Stimulated activated CD4-positive, alpha-beta T cell treated with anti-CD3 and anti-CD28 coated beads, Interleukin-4, amount 100 ng/mL, for 1 hour (primary cell): Measurements from ENCODE around the gene FBXO2.
"Not testable (repeated sequence)": the region's sequence is repeated elsewhere in the genome, so short reads cannot be mapped to it uniquely, and the experiment has no call there.

Experiments used
- DNase-seq: peaks from one replicate; pipeline ENCODE4 v3.0.0-alpha.2; 2020

FBXO2 gene

DNA sequence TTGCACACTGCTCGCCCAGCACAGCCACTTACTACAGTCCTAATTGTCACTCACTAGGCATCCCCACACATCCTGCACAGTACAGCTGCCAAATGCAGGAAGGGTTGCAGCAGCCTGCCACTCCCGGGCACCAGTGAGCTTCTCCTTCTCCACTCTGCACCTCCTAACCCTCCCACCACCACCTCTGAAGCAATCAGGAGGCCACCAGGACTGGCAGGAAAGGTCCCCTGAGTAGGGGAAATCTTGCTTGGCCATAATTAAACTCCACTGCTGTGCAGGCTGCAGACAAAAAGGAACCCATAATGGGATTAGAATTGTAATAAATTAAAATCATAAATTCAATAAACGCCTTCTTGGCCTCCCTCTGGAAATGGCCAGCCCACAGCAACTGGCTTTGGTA lies 31.8 kb downstream of the FBXO2 start:
- DNase-seq, result no peak

DNA sequence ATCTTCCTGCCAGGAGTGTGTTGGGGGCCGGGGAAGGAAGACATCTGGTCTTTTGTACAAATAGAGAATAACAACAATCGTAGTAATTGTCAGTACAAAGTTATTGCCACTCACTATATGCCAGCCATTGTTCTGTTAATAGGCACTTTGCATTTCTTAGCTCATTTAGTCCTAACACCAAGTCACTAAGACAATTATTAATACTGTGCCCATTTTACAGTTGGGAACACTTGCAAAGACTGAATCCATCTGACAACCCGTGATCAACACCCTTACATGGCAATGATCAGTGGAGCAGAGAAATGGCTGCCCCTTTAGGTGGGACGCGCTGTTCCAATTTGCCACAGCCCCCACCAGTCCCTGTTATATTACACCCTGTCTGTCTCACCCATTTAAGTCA lies 33.3 kb downstream of the FBXO2 start:
- no peak for DNase-seq

DNA sequence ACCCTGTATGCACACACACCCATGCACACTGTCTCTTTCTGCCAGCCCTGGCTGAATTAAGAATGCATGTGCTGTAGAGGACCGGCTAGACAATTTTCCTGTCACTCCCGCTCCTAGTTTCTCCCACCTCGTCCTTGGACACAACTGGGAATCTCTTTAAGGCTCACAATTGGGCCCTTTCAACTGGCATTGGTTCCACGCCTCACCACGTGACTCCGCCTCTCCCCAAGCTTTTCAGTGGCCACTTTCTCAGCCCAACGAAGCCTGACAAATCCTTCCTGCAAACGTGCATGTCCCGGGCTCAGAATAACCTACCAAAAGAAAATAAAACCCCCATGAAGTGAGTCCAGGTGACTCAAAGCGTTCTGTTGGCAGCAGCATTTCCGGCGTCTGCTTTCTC lies 33.8 kb downstream of the FBXO2 start:
- no peak for DNase-seq

GRCh38 chr1:11617741-11618140 lies 36.5 kb downstream of the FBXO2 start:
- no peak for DNase-seq

GRCh38 chr1:11617314-11617713 lies 36.9 kb downstream of the FBXO2 start:
- DNase-seq, result no peak

GRCh38 chr1:11616766-11617165 lies 37.5 kb downstream of the FBXO2 start:
- no peak for DNase-seq

GRCh38 chr1:11615090-11615489 lies 39.1 kb downstream of the FBXO2 start:
- no peak for DNase-seq

GRCh38 chr1:11613347-11613746 lies 40.9 kb downstream of the FBXO2 start:
- DNase-seq, result no peak

DNA sequence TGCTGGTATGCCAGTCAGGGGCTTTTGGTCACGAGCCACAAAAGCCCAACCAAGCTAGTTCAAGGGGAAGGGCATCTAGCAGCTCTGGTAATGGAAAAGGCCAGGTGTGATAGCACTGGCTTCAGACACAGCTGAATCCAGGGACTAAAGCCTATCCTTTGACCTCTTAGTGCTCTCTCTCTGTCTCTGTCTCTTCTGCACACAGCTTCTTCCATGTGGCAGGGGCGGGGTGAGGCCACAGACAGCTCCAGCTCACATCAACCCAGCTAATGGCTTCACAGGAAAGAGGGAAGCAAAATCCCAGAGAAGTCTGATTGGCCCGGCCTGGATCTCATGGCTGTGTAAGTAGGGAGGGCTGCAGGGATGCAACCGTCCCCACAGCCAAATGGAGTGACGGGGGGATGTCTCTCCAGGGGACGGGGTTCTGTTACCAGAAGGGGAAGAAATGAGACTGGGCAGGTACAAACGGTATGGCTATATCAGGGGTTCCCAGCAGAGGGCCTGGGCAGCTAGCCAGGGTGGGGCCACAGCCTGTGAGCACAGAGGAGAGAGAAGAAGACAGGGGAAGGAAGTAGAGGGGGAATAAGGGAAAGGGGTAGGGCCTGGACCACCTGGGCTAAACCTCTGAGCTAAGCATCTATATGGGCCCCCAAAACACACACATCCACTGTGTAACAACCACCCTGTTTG lies 42.4 kb downstream of the FBXO2 start:
- DNase-seq, result no peak

- DNase-seq, result no peak
Observed at GRCh38 chr1:11610629-11611180, 43.5 kb downstream of the FBXO2 start.

GRCh38 chr1:11609378-11609777 lies 44.9 kb downstream of the FBXO2 start:
- DNase-seq, result not testable (repeated sequence)

- not testable (repeated sequence) for DNase-seq
Observed at GRCh38 chr1:11608596-11609130, 45.6 kb downstream of the FBXO2 start.

GRCh38 chr1:11606775-11607174 lies 47.5 kb downstream of the FBXO2 start:
- no peak for DNase-seq

- DNase-seq, result no peak
Observed at GRCh38 chr1:11602981-11603380, 51.2 kb downstream of the FBXO2 start.

DNA sequence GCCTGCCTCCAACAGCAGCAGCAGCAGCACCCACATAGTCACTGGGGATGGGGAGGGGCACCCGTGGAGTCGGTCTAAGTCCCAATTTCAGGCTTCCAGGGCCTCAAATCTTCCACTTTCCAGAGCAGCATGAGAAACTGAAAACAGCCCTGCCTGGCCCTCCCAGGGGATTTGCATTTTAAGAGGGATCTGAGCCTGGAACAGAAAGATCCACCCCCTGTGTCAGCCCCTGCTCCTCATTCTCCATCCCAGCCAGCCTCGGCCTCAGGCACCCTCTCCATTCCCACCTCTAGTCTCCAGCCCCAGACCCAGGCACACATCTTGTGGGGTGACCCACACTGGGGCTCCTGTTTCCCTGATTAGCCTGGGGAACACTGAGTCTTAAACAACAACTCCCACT lies 51.8 kb downstream of the FBXO2 start:
- DNase-seq, result no peak

- no peak for DNase-seq
Observed at GRCh38 chr1:11600836-11601235, 53.4 kb downstream of the FBXO2 start.

- no peak for DNase-seq
Observed at GRCh38 chr1:11599891-11600576, 54.2 kb downstream of the FBXO2 start.

DNA sequence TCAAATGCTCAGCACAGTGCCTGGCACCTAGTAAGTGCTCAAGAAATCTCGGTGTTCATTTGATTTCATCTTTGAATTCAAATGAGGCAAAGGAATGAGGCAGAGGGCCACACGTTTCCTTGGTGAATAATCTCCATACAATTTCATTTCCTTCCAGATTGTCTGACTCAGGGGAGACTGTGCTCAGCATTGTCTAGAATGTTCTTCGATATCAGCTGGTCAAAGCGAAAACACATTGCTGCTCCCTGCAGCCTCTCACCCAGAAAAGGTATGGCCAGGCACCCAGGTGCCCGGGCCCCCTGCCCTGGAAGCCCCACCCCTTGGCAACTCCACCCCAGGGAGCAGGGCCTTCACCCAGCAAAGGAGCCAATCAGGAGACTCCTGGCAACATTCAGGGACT lies 55.8 kb downstream of the FBXO2 start:
- no peak for DNase-seq
